CD4-positive, alpha-beta T cell treated with Interleukin-4 for 4 hours (primary cell): Measurements from ENCODE around the gene C1QTNF8.

Experiments
- DNase-seq: peaks from one replicate; pipeline ENCODE4 v3.0.0-alpha.2; 2020

C1QTNF8 gene

DNA sequence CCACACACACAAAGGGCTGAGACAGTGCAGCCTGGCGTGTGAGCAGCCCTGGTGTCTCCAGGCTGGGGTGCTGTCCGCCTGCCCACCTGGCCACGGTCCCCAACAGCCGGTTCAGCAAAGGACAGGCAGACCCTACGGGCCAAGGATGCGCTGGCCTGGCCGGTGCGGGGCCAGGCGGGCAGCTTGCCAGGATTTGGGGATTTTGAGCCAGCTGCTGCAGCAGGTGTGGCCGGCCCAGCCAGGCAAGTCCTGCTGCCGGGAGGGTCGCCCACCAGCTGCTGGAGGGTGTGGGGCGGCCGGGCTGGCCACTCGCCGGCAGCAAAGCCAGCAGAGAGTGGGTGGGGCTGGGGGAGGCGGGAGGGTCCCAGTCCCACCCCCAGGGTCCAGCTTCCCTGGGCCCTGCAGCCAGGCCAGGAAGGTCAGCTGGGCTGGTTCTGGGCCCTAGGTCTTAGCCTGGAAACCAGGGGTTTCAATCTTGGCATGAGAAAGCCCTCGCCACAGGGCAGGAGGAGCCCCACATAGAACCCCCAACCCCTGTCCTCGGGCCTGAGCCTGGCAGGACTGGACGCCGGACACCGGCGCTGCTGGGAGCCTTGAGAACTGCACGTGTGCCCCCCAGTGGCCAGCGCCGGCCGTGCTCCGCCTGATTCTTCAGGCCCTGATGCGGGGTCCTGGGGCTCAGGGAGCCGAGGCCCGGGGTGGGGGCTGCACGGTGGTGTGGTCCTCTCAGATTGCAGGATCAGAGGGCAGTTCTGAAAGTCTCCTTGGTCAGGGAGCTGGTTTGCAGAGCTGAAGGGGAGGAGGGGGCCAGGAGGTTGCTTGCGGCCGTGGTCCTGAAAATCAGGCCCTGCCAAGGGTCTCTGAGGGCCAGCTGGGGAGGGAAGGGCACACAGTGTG, 41.1 kb downstream of the C1QTNF8 start:
- DNase-seq, result no peak

DNA sequence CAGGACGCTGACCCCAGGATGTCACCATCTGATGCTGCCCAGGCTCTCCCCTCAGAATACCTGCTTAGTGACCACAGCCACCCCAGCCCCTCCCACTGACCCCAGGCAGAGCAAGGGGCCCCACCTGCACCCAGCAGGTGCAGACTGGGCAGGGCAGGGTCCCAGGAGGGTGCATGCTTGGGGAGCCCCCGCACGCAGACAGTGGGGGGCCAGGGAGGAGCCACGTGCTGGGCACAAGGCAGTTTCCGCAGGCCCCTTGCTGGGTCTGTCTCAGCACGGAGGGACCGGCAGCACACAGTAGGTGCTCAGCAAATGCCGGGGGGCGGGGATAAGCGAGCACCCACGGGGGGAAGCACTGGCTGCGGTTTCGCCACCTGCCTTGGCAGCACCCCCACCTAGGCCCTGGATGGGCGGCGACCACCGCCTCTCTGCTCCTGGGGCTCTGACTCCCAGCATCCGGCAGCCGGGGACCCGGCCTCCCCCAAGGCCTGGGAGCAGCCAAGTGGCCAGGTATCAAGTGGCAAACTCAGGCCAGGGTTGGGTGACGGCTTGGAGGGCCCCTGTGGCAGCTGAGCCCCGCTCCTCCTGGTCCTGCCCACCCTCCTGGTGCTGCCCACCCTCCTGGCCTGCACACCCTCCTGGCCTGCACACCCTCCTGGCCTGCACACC, 42.2 kb downstream of the C1QTNF8 start:
- DNase-seq, result no peak

DNA sequence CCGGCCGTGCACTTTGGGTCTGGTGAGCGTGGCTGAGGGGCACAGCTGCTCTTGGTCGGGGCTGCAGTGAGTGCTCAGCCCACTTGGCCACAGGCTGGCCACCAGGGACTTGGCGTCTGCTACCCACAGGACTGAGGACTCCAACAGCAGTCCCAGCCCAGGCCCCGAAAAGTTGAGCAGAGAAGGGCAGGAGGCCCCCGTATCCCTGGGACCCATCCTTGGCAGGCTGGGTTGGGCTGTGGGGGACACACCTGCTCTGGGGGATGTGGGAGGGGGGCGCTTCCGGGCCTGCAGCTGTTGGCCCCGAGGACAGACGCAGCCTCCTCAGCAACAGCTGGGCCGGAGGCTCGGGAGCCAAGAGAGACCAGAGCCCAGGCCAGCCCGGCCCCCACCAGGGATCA, 42.9 kb downstream of the C1QTNF8 start:
- DNase-seq, result no peak

DNA sequence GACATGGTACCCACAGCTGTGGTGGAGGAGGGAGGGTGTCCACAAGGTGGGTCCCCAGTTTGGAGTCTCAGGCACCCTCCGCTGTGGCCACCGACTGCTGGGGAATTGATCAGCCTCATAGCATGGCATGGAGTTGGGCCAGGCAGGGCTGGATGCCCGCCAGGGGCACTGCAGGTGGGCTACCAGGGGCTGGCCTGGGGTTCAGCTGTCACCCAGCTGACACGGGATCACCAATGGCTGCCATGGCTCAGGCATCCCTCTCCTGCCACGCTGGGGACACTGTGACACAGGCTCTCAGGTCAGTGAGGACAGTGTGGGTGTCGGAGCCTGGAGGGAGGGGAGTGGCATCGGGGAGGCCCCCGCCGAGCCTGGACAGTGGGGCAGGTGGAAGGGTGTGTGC, 43.3 kb downstream of the C1QTNF8 start:
- no peak for DNase-seq

DNA sequence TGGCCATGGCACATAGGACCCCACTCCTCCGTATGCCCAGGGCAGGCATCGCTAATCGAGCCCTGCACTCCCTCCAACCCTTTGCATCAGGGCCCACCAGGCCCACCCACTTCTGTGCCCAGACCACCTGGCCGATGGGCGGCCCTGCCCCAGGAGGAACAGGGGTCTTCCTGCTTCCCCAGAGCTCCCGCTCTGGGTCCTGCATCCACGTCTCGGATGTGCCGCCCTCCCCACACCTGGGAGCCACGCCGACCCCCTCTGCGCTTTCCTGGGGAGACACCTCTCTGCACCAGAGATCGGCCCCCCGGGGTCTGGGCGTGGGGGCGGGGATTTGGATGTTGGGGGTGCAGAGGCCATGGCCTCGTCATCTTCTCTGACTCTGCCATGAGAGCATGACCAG, 44.6 kb downstream of the C1QTNF8 start:
- DNase-seq, result no peak

DNA sequence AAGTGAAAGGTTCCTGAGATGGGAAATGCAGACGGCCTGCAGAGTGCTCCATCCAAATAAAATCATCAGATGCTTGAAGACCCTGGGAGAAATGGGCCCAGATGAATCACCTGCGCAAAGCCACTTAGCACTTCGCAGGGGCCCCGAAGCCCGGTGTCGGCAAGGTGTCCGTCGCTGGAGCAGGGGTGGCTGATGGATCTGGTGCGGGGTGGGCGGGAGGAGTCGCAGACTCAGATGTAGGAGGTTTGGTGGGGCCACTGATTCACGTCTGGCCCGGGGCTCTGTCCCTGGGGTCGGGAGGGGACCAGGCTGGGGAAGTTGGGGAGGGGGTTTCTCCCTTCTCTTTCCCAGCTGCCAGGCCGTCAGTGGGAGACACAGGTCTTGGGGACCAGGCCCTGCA, 45.1 kb downstream of the C1QTNF8 start:
- DNase-seq, result no peak

DNA sequence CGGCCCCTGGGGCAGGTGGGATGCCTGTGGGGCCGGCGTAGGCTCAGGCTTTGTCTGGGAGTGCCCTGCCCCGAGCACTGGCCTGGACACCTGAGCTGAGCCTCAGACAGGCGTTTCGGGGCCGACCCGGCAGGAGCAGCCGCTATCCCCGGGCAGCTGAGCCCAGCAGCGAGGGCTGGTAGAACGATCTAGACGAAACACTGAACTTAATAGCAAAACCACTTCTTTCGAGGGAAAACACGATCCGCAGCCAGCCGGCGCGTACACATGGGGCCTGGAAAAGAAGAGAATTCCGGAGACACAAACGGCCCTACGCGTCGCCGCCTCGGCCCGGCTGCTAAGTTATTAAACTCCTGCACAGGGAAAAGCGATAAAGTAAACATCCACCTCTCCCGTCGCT, 45.5 kb downstream of the C1QTNF8 start:
- DNase-seq, result no peak

DNA sequence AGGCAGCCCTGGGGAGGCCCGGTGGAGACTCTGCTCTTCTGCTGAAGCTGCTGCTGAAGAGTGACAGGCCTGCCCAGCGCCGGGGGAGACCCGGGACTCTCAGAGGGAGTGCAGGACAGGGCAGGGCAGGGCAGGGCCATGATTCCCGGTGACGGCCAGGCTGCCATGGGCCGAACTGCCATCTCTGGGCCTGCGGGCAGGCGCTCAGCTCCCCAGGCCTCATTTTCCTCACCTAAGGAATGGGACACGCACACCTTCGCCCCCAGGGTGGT, 46.1 kb downstream of the C1QTNF8 start:
- DNase-seq, result no peak

DNA sequence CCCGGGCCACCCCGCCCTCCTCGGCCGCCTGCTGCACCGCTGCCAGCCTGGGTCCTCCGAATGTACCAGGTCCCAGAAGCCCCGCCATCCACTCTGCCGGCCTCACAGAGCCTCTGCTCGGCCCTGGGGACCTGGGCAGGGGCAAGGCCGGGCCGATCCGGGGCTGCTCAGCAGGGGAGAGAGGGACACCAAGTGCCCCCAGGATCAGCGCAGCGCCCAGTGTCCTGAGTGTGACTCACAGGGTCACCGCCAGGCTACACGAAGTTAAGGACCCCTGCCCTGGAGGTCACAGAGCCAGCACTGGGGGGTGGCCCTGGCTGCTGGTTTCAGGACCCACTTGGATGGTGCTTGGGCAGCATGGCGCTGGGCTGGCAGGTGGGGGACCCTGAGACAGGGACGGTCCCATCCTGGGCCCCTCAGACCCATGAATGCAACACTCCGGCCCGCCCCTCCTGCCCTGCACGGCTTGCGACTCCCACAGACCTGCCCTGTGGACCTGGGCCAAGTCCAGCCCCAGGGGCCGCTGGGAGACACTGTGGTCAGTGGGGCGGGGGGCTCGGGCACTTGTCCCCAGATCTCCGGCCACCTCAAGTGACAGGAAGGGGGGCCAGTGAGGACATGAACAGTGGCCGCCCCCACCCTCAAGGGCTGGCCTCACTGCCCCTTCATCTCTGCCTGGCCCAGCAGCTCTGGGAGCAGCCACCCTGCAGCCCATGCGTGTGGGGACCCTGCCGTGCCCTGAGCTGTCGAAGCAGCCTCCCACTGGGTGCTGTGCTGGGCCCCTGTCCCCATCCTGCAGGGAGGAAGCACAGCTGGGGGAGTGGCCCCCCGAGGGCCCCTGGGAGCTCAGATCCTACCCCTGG, 46.7 kb downstream of the C1QTNF8 start:
- DNase-seq, result no peak

DNA sequence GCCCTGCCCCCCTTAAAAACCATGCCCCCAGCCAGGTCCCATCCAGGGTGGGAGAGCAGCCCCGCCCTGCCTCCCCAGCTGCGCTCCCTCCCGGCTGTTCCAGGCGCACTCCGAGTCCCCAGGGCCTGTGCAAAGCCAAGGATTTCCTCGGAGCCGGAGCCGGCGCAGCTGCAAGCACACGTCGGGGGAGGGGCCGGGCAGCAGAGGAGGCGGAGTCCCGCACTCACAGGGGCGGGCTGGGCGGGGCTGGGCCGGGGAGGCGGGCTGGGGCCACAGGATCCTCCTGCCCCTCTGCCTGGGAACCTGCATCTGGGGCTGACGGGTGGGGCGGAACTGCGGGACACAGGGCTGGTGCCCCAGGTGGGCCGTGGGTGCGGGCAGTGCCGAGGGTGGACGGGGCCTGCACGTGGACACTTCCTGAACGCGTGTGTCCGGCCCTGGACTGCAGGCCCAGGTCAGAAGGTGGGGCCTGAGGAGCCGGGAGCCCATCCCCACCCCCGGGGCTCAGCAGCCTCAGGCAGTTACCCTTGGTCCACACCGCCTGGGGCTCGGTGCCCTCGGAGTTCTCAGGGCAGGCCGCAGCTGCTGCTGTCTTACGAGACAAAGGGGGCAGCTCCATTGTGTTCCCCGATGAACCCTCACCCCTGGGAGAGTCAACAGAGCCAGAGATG, 47.5 kb downstream of the C1QTNF8 start:
- no peak for DNase-seq

DNA sequence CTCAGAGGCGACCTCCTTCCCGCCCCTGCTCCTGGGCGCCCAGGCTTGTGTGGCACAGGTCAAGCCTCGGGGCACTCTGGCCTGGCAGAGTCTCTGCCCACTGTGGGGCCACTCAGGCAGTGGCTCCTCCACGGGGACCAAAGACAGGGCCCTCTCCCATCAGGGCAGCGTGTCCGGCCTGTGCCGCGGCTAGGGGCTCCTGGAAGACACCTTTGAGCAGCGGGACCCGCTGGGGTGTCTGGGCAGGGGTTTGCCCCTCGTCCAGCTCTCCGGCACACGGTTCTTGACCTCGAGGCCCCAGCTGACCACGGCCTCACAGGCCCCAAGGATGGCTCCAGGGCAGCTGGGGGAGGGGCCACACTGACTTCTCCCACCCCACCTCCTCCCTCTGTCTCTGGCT, 48.2 kb downstream of the C1QTNF8 start:
- no peak for DNase-seq

DNA sequence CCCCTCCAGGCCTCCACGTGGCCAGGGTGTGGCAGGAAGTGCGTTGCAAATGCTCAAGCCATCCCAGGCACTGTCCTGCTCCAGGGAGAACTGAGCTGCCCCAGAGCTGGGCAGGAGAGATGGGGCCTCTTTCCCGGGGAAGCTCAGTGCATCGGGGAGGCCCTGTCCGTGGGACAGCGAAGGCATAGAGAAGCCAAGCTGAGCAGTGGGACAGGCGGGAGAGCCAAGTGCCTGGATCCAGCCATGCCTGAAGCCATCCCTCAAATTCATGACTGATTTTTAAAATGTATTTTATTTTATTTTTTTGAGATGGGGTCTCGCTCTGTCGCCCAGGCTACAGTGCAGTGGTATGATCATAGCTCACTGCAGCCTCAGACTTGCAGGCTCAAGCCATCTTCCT, 48.9 kb downstream of the C1QTNF8 start:
- DNase-seq, result no peak

DNA sequence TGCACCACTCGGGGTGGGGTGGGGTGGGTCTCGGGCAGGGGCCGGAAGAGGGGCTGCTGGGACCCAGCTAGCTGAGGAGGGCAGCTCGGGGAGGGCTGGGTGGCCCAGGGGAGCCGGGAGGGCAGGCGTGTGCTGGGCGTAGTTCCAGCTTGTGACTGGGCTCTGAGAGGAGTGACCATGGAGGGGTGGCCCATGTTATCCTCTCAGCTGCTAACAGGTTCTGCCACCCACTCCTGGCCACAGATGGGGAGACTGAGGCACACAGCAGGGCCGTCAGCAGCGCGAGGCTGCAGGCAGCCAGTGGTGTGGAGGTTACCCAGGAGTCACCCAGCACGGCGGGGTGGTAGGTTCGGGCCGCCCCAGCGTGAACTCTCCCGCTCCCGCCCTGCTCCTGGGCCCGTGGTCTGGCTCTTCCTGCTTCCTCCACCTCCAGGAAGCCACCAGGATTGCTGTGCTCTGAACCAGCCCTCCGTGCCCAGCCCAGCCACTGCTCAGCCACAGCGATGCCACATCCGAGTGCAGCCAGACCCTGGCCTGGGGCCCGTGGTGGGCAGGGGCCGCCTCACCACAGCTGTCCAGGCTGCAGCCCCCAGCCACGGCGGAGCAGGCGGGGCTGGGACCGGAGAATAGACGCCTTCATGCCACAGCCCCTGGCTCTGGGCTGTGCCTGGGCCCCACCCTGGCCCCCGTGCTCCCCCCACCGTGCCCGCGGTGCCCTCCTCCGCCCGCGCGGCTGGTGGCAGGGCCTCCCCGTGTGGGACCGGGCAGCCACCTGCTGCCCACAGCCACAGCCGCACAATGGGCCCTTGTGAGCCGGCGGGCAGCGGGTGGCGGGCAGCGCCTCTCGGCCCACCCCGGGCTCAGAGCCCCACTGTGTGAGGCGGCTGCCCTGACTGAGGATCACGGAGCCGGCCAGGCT, 49.8 kb downstream of the C1QTNF8 start:
- no peak for DNase-seq

DNA sequence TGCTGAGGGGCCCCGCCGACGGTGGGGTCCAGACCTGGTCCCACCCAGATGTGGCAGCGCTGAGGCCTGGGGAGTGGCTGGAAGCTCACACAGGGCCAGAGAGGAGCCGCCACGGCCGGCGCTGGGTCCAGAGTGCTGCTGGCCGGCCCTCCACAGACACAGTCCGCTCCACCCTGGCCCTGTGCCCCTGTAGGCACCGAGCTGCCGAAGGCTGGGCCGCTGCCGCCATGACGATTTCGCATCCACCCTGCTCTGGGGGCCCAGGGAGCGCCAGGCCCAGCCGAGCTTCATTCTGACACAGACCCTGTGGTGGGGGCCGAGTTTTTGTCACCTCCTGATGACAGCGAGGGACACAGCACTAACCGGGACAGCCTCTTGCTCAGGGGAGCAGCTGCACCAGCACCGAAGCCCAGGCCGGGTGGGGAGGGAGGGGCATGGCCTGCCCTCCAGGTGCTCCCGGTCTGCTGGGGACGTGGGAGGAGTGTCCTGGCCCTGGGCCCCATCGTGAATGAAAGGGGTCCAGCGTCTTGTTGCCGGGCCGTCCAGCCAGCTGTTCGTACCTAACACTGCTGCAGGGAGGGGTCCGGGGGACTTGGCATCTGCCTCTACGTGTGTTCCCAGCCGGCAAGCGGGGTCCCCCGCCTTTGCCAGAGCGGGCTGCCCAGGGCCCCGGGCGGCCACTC, 50.6 kb downstream of the C1QTNF8 start:
- DNase-seq, result no peak

DNA sequence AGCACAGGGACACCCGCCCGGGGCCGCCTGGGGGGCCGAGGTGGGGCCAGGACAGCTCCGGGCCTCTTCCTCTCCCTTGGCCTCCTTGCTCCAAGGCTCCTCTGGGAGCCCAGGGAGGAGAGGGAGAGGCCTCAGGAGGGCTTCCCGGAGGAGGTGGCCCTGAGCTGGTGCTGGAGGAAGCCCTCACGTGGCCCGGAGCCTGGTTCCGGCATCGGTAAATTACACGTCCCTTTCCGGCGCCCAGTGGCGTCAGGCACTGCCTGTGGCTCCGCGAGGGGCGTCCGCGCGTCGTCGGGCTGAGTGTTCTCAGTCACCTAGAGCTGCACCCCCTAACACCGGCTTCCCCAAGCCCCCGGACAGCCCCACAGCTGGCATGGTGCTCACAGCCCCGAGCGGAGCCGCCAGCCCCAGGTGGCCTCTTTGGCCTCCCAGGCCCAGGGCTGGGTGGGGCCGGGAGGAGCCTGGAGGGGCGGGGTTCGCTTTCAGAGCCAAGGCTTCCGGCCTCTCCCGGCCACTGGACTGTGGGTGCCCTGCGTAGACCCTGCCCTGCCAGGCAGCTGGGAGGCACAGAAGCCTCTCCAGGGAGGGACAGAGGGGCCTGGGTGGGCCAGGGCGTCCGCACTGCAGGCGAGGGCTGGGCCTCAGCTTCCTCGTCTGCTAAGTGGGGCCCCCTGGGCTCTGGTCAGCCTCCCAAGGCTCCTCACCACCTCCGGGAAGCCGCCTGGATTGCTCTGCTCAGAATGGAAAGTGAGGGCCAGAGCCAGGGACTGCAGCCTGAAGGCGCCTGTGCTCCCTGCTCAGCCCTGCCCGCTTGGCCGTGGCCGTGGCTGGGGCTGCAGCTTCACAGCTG, 51.4 kb downstream of the C1QTNF8 start:
- DNase-seq, result no peak

DNA sequence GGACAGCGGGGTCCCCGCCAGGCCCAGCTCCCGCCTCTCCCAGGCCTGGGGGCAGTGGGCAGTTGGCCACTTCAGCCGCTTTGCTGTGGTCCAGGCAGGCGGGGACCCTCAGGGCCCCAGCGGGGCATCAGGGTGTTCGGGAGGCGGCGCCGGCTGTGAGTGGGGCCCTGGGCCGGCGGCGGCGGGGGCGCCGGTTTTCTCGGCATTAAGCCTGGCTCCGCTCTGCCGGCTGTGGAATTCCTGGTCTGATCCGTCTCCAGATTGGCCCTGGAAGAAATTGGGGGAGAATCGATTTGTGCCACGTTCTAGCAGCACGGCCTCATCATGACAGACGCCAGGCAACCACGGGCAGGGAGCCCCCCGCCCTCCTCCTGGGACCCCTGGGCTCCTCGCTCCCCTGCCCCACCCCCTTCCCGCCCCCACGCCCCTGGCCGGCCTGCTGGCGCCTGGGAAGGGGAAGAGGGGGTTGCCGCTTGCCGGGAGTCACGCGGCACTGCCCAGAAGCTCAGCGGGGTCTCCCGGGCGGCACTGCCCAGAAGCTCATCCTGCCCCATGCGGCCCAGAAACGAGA, 52.1 kb downstream of the C1QTNF8 start:
- DNase-seq, result no peak

DNA sequence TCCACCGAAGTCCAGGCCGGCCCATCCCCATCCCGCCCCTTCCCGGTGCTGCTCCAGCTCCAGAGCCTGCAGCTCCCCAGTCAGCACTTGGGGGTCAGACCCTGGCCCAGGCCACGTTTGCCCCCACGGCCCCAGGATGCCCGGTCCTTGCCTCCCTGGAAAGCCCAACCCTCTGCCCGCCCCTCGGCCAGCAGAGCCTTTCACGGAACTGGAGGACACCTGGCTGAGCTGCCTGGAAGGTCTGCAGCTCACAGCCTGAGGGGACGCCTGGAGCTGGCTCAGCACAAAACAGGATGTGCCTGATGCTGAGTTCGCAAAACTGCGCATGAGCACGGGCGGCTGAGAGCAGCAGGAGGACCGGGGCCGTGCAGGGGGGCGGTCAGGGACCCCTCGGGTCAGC, 53.2 kb downstream of the C1QTNF8 start:
- DNase-seq, result no peak

DNA sequence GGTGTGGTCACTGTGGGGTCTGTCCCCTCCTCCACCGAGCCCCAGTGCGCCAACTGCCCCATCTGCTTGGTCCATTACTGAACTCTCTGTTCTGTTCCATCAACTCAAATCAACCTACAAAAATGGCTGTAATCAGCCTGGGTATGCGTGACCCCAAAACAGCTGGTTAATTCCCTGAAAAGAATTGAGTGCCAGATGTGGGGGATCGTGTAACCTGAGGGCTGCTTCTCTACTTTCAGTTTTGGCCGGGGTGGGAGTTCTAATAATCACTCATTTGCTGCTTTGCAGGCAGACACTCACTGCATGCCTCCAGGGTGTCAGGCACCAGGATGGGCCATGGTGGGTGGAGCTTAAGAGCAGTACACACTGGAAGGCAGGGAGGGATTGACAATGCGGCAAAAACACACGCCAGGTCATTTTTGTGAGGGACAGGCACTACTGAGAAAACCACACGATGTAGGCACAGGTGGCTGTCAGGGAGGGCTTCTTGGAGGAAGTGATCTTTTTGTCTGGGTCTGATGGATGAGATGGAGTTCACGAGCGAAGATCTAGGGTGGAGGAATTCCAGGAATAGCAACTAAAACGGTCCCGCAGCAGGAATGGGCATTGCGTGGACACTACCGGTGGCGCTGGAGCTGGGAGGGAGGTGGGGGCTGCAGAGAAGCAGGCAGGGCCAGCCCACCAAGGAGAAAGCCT, 53.8 kb downstream of the C1QTNF8 start:
- DNase-seq, result no peak

DNA sequence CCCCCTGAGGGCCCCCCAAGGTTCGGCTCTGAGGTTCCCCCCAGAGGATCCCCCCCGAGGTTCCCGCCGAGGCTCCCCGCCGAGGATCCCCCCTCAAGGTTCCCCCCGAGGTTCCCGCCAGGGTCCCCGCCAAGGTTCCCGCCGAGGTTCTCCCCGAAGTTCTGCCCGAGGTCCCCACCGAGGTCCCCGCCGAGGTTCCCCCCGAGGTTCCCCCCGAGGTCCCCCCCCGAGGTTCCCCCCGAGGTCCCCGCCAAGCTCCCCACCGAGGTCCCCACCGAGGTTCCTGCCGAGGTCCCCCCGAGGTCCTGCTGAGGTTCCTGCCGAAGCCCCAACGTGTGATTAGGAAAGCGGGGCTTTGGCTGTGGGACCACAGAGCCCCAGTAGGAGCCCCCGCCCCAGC, 55.7 kb downstream of the C1QTNF8 start:
- no peak for DNase-seq

DNA sequence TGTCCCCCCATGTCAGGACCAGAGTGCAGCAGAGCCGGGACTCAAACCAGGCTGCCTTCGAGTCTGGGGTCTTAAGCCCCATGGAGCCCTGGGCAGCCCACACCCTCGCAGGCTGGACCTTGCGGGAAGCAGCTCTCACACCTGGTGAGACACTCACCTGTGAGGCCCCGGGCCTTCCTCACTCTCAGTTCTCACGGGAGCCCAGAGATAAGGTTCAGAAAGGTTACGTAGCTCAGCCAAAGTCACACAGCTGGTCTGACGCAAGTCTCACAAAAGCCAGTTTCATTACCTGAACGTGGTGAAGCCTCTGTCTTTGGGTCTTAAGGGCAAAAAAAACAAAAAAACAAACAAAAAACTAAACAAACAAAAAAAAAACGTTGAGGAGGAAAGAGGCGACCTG, 56.3 kb downstream of the C1QTNF8 start:
- no peak for DNase-seq
